Measurements from ENCODE around the gene NIPSNAP3A. TPM values are rescaled to one million over a fixed set of nuclear protein-coding genes. Genes with fewer than 3 reads are reported as not detected.

Gene NIPSNAP3A
- polyA plus RNA-seq, 2 of the 4 experiments (the other 2 are of a cell fraction) = 20.1 to 34.5 TPM

GRCh38 chr9:104746285-104746684 is 1.2 kb upstream of the NIPSNAP3A start:
- Histone ChIP-seq H3K4me1 (peaks cover 13% of the 10 kb centered on the region; the same call in 2 of the 3 replicates), H3K27ac (no peak overlapping the region), H3K9me3 (no peaks in the 10 kb centered on the region), H3K4me3 (no peak overlapping the region), H3K4me2 (peak overlapping the region; percentile 85)
- CTCF ChIA-PET = interaction anchor here (0.6 to 1.1 kb wide), 2 partner anchors 22 to 686 kb away, joined by 3 read pairs; no protein-coding TSS in a partner anchor
- WGBS (ENCODE audit: missing lambda C conversion rate) = 87% methylated on average over 2 of the region's 2 CpGs
- POLR2A ChIA-PET = interaction anchor here (1.2 kb wide), 1 partner anchor 653 kb away, joined by 3 read pairs; no protein-coding TSS in a partner anchor
- TF ChIP-seq PBX3 (IDR thresholded peaks at IDR 0.05) = no peak
- no peak for TF ChIP-seq FOSB (CRISPR knock-in tag; IDR thresholded peaks at IDR 0.05)
- TF ChIP-seq HDAC2 (IDR thresholded peaks at IDR 0.05) = no peak
- no peak for TF ChIP-seq PHF8 (IDR thresholded peaks at IDR 0.05; ENCODE audit: borderline replicate concordance, low read depth)
- no peak for TF ChIP-seq ATOH8 (CRISPR knock-in tag; IDR thresholded peaks at IDR 0.05; ENCODE audit: low read depth)
- no peak for TF ChIP-seq ZC3H11A (IDR thresholded peaks at IDR 0.05)
- no peak for TF ChIP-seq FOXS1 (CRISPR knock-in tag; IDR thresholded peaks at IDR 0.05)
- TF ChIP-seq MAZ (IDR thresholded peaks at IDR 0.05; ENCODE audit: borderline replicate concordance, low read depth, low read length) = no peak
- no peak for TF ChIP-seq ZFP36 (IDR thresholded peaks at IDR 0.05; ENCODE audit: borderline replicate concordance, partially characterized antibody)
- no peak for TF ChIP-seq CTCF (IDR thresholded peaks at IDR 0.05)
- no peak for TF ChIP-seq HMGXB4 (CRISPR knock-in tag; IDR thresholded peaks at IDR 0.05; ENCODE audit: borderline replicate concordance)
- TF ChIP-seq MYC (IDR thresholded peaks at IDR 0.05; ENCODE audit: borderline replicate concordance, low read length) = no peak
- no peak for TF ChIP-seq EHF (CRISPR knock-in tag; IDR thresholded peaks at IDR 0.05)
- TF ChIP-seq NR3C1 (IDR thresholded peaks at IDR 0.05) = no peak
- TF ChIP-seq NPAS2 (CRISPR knock-in tag; IDR thresholded peaks at IDR 0.05; ENCODE audit: borderline replicate concordance) = no peak
- TF ChIP-seq FOSL2 (IDR thresholded peaks at IDR 0.05) = no peak
- TF ChIP-seq FOSL2 (CRISPR knock-in tag; IDR thresholded peaks at IDR 0.05) = no peak
- no peak for TF ChIP-seq SMC3 (IDR thresholded peaks at IDR 0.05)
- TF ChIP-seq MAX (IDR thresholded peaks at IDR 0.05) = no peak
- FAIRE-seq = no peak
- no peak for ATAC-seq
- no peak for DNase-seq (ENCODE audit: low read depth in 1 of 2, low spot score in 1 of 2)

GRCh38 chr9:104746798-104747197 is 685 bp upstream of the NIPSNAP3A start:
- H3K27ac ChIP-seq = peak overlapping the region; percentile 96 to 98
- ATAC-seq = peak in 1 of 2 experiments; percentile 6; a peak in 1 of 6 replicates
- peaks cover 13% of the 10 kb centered on the region; the same call in 2 of the 3 replicates for H3K4me1 ChIP-seq
- POLR2A ChIA-PET = interaction anchor here (1.2 to 2.0 kb wide), 3 partner anchors 13 to 653 kb away, joined by 3 to 8 read pairs (median 4); partner anchors contain the start of gene NIPSNAP3B
- peak overlapping the region; percentile 85 for H3K4me2 ChIP-seq
- no peaks in the 10 kb centered on the region for H3K9me3 ChIP-seq
- peak overlapping the region; percentile 87 for H3K4me3 ChIP-seq
- no peak for DNase-seq (ENCODE audit: low read depth in 1 of 2, low spot score in 1 of 2)
- 0% methylated on average over 1 of the region's 1 CpG for WGBS (ENCODE audit: missing lambda C conversion rate)
- CTCF ChIA-PET = interaction anchor here (0.6 to 1.1 kb wide), 2 partner anchors 22 to 252 kb away, joined by 3 read pairs; no protein-coding TSS in a partner anchor
- no peak for FAIRE-seq
- TF ChIP-seq CEBPB (IDR thresholded peaks at IDR 0.05) = no peak
- TF ChIP-seq SMC3 (IDR thresholded peaks at IDR 0.05) = no peak
- no peak for TF ChIP-seq CHD4 (IDR thresholded peaks at IDR 0.05; ENCODE audit: borderline replicate concordance)
- no peak for TF ChIP-seq ELK1 (IDR thresholded peaks at IDR 0.05; ENCODE audit: low read depth, low read length)
- no peak for TF ChIP-seq JUNB (IDR thresholded peaks at IDR 0.05)
- no peak for TF ChIP-seq RAD21 (conservative IDR thresholded peaks at IDR 0.05 in 1 of 2, IDR thresholded peaks at IDR 0.05 in 1 of 2)
- TF ChIP-seq ZC3H11A (IDR thresholded peaks at IDR 0.05) = no peak
- TF ChIP-seq HDAC2 (IDR thresholded peaks at IDR 0.05) = no peak
- TF ChIP-seq HOXB5 (CRISPR knock-in tag; IDR thresholded peaks at IDR 0.05) = no peak
- no peak for TF ChIP-seq EHF (CRISPR knock-in tag; IDR thresholded peaks at IDR 0.05)
- TF ChIP-seq TP53 (CRISPR knock-in tag; IDR thresholded peaks at IDR 0.05) = no peak
- TF ChIP-seq HEYL (CRISPR knock-in tag; IDR thresholded peaks at IDR 0.05) = no peak
- TF ChIP-seq NPAS2 (CRISPR knock-in tag; IDR thresholded peaks at IDR 0.05; ENCODE audit: borderline replicate concordance) = no peak
- TF ChIP-seq POLR2A (IDR thresholded peaks at IDR 0.05; ENCODE audit: low read length) = no peak
- TF ChIP-seq MAX (IDR thresholded peaks at IDR 0.05) = no peak
- TF ChIP-seq FOSB (CRISPR knock-in tag; IDR thresholded peaks at IDR 0.05) = no peak
- TF ChIP-seq KDM5A (IDR thresholded peaks at IDR 0.05) = no peak

Measured in A549 (cell line).